ENCODE data around the gene TDP2.

GRCh38 chr6:24663189-24663588 is 3.5 kb downstream of the TDP2 start:
- TF ChIP-seq, protein P1, sequence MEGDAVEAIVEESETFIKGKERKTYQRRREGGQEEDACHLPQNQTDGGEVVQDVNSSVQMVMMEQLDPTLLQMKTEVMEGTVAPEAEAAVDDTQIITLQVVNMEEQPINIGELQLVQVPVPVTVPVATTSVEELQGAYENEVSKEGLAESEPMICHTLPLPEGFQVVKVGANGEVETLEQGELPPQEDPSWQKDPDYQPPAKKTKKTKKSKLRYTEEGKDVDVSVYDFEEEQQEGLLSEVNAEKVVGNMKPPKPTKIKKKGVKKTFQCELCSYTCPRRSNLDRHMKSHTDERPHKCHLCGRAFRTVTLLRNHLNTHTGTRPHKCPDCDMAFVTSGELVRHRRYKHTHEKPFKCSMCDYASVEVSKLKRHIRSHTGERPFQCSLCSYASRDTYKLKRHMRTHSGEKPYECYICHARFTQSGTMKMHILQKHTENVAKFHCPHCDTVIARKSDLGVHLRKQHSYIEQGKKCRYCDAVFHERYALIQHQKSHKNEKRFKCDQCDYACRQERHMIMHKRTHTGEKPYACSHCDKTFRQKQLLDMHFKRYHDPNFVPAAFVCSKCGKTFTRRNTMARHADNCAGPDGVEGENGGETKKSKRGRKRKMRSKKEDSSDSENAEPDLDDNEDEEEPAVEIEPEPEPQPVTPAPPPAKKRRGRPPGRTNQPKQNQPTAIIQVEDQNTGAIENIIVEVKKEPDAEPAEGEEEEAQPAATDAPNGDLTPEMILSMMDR (IDR thresholded peaks at IDR 0.05), result no peak
- TF ChIP-seq POLR2A (IDR thresholded peaks at IDR 0.05), result no peak

All from right lobe of liver (tissue), 4 donors.